ENCODE results near the gene PHYKPL. TPM values are rescaled to one million over a fixed set of nuclear protein-coding genes. Genes with fewer than 3 reads are reported as not detected.
A peak's percentile ranks its signal among the peaks of the same experiment; 100 is the strongest.

Gene PHYKPL
- total and polyA plus RNA-seq, 2 of the 13 experiments (the other 11 are each of a cell fraction or from before 2014, with no cell fraction given), result 18.0 to 78.6 TPM

DNA sequence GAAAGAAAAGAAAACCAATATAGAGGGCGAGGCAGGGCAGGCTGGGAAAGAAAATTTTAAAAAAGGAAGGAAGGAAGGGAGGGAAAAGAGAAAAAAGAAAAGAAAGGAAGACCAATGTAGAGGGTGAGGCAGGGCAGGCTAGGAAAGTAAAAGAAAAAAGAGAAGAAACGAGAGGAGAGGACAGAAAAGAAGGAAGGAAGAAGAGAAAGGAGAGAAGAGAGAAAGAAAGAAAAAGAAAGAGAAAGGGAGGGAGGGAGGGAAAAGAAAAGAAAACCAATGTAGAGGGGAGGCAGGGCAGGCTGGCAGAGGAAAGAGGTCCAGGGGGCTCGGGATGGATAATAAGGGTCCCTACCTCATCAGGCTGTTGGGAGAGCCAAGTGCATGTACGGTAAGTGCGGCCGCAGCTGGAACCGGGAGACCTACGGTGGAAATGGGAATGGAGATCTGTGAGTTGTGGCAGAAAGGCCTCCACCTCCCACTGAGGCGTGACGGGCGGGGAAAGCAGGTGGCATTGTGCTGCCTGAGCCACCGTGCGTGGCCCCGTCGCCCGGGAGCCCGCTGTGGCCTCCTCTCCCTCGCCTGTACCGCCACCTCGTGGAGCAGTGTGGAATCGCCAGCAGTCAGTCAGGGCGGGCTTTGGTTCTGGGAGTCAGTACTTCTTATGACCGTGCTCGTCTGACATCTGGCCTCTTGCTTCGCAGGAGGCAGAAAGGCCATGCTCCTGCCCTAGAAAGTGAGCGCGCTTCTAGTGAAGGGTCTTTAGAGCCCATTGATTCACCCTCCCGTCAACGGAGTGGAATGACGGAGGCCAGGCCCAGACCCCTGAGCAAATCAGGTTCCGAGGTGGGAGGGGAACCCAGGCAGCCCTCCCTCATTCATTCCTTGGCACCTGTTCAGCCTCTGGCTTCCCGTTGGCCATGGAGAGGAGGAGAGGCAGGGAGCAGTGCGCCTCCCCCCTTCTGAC is 68.5 kb downstream of the PHYKPL start (continued):
- TF ChIP-seq, protein P1, sequence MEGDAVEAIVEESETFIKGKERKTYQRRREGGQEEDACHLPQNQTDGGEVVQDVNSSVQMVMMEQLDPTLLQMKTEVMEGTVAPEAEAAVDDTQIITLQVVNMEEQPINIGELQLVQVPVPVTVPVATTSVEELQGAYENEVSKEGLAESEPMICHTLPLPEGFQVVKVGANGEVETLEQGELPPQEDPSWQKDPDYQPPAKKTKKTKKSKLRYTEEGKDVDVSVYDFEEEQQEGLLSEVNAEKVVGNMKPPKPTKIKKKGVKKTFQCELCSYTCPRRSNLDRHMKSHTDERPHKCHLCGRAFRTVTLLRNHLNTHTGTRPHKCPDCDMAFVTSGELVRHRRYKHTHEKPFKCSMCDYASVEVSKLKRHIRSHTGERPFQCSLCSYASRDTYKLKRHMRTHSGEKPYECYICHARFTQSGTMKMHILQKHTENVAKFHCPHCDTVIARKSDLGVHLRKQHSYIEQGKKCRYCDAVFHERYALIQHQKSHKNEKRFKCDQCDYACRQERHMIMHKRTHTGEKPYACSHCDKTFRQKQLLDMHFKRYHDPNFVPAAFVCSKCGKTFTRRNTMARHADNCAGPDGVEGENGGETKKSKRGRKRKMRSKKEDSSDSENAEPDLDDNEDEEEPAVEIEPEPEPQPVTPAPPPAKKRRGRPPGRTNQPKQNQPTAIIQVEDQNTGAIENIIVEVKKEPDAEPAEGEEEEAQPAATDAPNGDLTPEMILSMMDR (CRISPR knock-in tag; IDR thresholded peaks at IDR 0.05), result peak; percentile 98
- TF ChIP-seq GTF3A (CRISPR knock-in tag; conservative IDR thresholded peaks at IDR 0.05), result no peak
- TF ChIP-seq ZBTB1 (CRISPR knock-in tag; IDR thresholded peaks at IDR 0.05; ENCODE audit: borderline replicate concordance), result no peak
- no peak for TF ChIP-seq YY1 (IDR thresholded peaks at IDR 0.05; ENCODE audit: insufficient read depth, insufficient replicate concordance, low read depth, low read length)
- no peak for TF ChIP-seq ZNF33A (CRISPR knock-in tag; IDR thresholded peaks at IDR 0.05; ENCODE audit: borderline replicate concordance)
- TF ChIP-seq ZNF460 (CRISPR knock-in tag; IDR thresholded peaks at IDR 0.05; ENCODE audit: borderline replicate concordance), result no peak
- TF ChIP-seq SP2 (CRISPR knock-in tag; IDR thresholded peaks at IDR 0.05), result no peak
- TF ChIP-seq ZNF598 (CRISPR knock-in tag; IDR thresholded peaks at IDR 0.05; ENCODE audit: borderline replicate concordance), result 0 out of 2 replicates have a peak, but pooled peaks have one; percentile 29
- TF ChIP-seq, protein P2, sequence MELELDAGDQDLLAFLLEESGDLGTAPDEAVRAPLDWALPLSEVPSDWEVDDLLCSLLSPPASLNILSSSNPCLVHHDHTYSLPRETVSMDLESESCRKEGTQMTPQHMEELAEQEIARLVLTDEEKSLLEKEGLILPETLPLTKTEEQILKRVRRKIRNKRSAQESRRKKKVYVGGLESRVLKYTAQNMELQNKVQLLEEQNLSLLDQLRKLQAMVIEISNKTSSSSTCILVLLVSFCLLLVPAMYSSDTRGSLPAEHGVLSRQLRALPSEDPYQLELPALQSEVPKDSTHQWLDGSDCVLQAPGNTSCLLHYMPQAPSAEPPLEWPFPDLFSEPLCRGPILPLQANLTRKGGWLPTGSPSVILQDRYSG (CRISPR knock-in tag; IDR thresholded peaks at IDR 0.05), result no peak
- TF ChIP-seq, protein P3, sequence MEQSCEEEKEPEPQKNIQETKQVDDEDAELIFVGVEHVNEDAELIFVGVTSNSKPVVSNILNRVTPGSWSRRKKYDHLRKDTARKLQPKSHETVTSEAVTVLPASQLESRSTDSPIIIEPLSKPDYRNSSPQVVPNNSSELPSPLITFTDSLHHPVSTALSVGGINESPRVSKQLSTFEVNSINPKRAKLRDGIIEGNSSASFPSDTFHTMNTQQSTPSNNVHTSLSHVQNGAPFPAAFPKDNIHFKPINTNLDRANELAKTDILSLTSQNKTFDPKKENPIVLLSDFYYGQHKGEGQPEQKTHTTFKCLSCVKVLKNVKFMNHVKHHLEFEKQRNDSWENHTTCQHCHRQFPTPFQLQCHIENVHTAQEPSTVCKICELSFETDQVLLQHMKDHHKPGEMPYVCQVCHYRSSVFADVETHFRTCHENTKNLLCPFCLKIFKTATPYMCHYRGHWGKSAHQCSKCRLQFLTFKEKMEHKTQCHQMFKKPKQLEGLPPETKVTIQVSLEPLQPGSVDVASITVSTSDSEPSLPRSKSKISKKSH (CRISPR knock-in tag; IDR thresholded peaks at IDR 0.05; ENCODE audit: borderline replicate concordance), result no peak; the same call in 1 of the 2 replicates
- TF ChIP-seq, protein P4, sequence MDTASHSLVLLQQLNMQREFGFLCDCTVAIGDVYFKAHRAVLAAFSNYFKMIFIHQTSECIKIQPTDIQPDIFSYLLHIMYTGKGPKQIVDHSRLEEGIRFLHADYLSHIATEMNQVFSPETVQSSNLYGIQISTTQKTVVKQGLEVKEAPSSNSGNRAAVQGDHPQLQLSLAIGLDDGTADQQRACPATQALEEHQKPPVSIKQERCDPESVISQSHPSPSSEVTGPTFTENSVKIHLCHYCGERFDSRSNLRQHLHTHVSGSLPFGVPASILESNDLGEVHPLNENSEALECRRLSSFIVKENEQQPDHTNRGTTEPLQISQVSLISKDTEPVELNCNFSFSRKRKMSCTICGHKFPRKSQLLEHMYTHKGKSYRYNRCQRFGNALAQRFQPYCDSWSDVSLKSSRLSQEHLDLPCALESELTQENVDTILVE (CRISPR knock-in tag; IDR thresholded peaks at IDR 0.05), result peak; percentile 74; the same call in 1 of the 2 replicates
- peak; percentile 19 for TF ChIP-seq ZFP36 (IDR thresholded peaks at IDR 0.05; ENCODE audit: borderline replicate concordance, low read depth, low read length, partially characterized antibody)
- no peak for TF ChIP-seq ZNF550 (CRISPR knock-in tag; IDR thresholded peaks at IDR 0.05; ENCODE audit: borderline replicate concordance)
- peak; percentile 23; the same call in 1 of the 2 replicates for TF ChIP-seq RXRB (CRISPR knock-in tag; IDR thresholded peaks at IDR 0.05; ENCODE audit: borderline replicate concordance)
- no peak for TF ChIP-seq ZMYM4 (CRISPR knock-in tag; IDR thresholded peaks at IDR 0.05)
- no peak for TF ChIP-seq KDM1A (CRISPR knock-in tag; IDR thresholded peaks at IDR 0.05)
- no peak for TF ChIP-seq EED (CRISPR knock-in tag; IDR thresholded peaks at IDR 0.05)
- TF ChIP-seq ZNF768 (CRISPR knock-in tag; IDR thresholded peaks at IDR 0.05), result no peak
- peak; percentile 64 for TF ChIP-seq XRCC5 (optimal IDR thresholded peaks at IDR 0.05; ENCODE audit: low read length)
- no peak for TF ChIP-seq SP1 (IDR thresholded peaks at IDR 0.05)
- 0 out of 2 replicates have a peak, but pooled peaks have one; percentile 14 for TF ChIP-seq SP1 (CRISPR knock-in tag; IDR thresholded peaks at IDR 0.05)
- no peak for TF ChIP-seq ZZZ3 (CRISPR knock-in tag; IDR thresholded peaks at IDR 0.05; ENCODE audit: borderline replicate concordance)
- TF ChIP-seq ZNF264 (CRISPR knock-in tag; IDR thresholded peaks at IDR 0.05), result no peak
